HG02973 (cell line): ENCODE results near the gene OIT3.
"Not testable (repeated sequence)": the region's sequence is repeated elsewhere in the genome, so short reads cannot be mapped to it uniquely, and the experiment has no call there.

ENCODE experiments used
- ATAC-seq: cut with Tn5 transposase; IDR thresholded peaks from one replicate; pipeline ENCODE4 v1.9.1; 2021; ENCODE audit warnings: moderate library complexity; ENCODE audit not compliant: unreplicated experiment

Gene OIT3

GRCh38 chr10:72899545-72899944, 6.0 kb downstream of the OIT3 start:
- ATAC-seq: no peak

GRCh38 chr10:72903941-72904446, 10.5 kb downstream of the OIT3 start:
- ATAC-seq: not testable (repeated sequence)

- no peak for ATAC-seq
Observed at GRCh38 chr10:72904806-72905205, 11.3 kb downstream of the OIT3 start.

- ATAC-seq: no peak
Observed at GRCh38 chr10:72906446-72906845, 12.9 kb downstream of the OIT3 start.

- no peak for ATAC-seq
Observed at GRCh38 chr10:72910705-72911104, 17.2 kb downstream of the OIT3 start.

- no peak for ATAC-seq
Observed at GRCh38 chr10:72911758-72912157, 18.2 kb downstream of the OIT3 start.

GRCh38 chr10:72912736-72913135, 19.2 kb downstream of the OIT3 start:
- no peak for ATAC-seq

GRCh38 chr10:72913287-72913686, 19.7 kb downstream of the OIT3 start:
- no peak for ATAC-seq

- not testable (repeated sequence) for ATAC-seq
Observed at GRCh38 chr10:72917201-72917600, 23.7 kb downstream of the OIT3 start.

- ATAC-seq: not testable (repeated sequence)
Observed at GRCh38 chr10:72917803-72918332, 24.3 kb downstream of the OIT3 start.

- ATAC-seq: no peak
Observed at GRCh38 chr10:72918352-72918751, 24.8 kb downstream of the OIT3 start.

- not testable (repeated sequence) for ATAC-seq
Observed at GRCh38 chr10:72921147-72921683, 27.7 kb downstream of the OIT3 start.

- no peak for ATAC-seq
Observed at GRCh38 chr10:72924351-72924750, 30.8 kb downstream of the OIT3 start.

- ATAC-seq: no peak
Observed at GRCh38 chr10:72925951-72926465, 32.5 kb downstream of the OIT3 start.

- no peak for ATAC-seq
Observed at GRCh38 chr10:72927485-72927884, 33.9 kb downstream of the OIT3 start.

GRCh38 chr10:72928798-72929197, 35.3 kb downstream of the OIT3 start:
- no peak for ATAC-seq

GRCh38 chr10:72930276-72930675, 36.7 kb downstream of the OIT3 start:
- no peak for ATAC-seq

GRCh38 chr10:72932259-72933015, 38.9 kb downstream of the OIT3 start:
- no peak for ATAC-seq

GRCh38 chr10:72935361-72935760, 41.8 kb downstream of the OIT3 start:
- ATAC-seq: no peak

- ATAC-seq: no peak
Observed at GRCh38 chr10:72943498-72944234, 50.1 kb downstream of the OIT3 start.

GRCh38 chr10:72946963-72947362, 53.4 kb downstream of the OIT3 start:
- ATAC-seq: no peak
